NCI-H1436 (cell line): ENCODE measurements around the gene UBE2J2.

Experiments
- DNase-seq: peaks from one replicate; lab custom pipeline; 2025; lab: John Stamatoyannopoulos, UW

UBE2J2 gene

GRCh38 chr1:1226566-1227362, 46.9 kb downstream of the UBE2J2 start:
- no peak for DNase-seq

DNA sequence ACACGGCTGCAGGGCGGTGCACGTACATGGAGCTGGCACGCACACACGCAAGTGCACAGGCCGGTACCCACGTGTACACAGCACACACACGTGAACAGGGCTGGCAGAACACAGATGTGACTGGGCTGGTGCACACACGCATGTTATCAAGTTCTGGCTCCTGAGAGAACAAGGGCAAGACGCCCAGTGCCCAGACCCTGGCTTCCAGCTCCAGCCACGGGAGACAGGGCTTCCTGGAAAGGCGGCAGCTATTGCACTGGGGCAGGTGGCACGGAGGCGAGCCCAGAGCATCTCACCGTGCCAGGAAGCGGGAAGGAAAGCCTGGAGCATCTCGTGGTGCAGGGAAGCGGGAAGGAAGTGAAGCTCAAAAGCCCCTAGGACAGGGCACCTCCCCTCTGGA, 47.7 kb downstream of the UBE2J2 start:
- no peak for DNase-seq

- no peak for DNase-seq
These were observed 48.3 kb downstream of the UBE2J2 start for GRCh38 chr1:1225238-1225845.

DNA sequence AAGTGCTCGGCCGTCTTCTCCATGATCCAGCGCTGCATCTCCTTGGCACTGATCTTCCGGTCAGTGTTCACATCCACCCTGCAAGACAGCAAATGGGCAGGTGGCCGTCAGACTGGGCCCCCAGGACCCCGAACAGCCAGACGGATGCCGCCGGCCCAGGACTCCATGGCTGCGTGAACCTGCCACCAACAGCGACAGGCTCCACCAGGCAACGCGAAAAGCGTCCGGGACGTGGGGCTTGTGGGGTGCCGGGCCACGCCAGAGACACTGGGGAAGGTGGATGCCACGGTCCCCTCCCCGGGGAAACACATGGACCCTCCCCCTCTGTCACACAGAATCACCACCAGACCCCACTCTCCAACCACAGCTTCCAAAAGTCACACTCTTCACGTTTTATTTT, 49.8 kb downstream of the UBE2J2 start:
- no peak for DNase-seq

DNA sequence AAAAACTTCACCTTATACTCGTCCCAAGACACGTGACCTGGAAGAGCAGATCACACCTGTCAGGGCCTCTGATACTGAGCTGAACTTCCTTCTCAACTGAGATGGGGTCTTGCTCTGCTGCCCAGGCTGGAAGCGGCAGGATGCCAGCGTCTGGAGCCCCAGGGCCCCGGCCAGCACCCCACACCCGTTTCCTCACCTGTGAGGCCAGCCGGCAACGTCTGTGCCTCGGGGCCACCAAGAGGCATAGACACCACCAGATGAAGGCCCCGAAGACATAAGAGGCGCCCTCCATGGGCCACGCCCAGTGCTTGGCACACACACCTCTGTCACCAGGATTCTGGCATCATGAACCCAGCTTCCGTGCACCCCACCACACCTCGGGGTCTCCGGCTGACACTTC, 50.3 kb downstream of the UBE2J2 start:
- DNase-seq, result no peak

- no peak for DNase-seq
These were observed 51.0 kb downstream of the UBE2J2 start for GRCh38 chr1:1222575-1223225.

GRCh38 chr1:1221887-1222574, 51.6 kb downstream of the UBE2J2 start:
- DNase-seq, result no peak

DNA sequence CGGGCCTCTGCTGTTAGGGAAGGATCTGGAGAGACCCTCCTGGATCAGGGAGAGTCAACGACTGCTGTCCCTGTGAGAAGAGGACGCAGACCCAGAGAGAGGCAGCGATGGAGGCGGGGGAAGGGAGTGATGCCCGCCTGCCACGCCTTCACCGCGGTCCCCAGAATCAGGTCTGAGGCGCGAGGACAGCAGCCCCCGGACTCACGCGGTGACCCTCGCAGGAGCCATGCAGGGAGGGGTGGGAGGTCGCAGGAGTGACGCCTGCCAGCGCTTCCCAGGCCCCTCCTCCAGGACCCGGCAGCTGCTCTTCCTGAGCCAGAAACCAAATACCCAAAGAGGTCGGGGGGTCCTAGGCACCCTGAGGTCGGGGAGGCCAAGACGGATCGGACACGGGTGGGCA, 53.5 kb downstream of the UBE2J2 start:
- DNase-seq, result no peak

GRCh38 chr1:1219341-1219740, 54.3 kb downstream of the UBE2J2 start:
- no peak for DNase-seq

DNA sequence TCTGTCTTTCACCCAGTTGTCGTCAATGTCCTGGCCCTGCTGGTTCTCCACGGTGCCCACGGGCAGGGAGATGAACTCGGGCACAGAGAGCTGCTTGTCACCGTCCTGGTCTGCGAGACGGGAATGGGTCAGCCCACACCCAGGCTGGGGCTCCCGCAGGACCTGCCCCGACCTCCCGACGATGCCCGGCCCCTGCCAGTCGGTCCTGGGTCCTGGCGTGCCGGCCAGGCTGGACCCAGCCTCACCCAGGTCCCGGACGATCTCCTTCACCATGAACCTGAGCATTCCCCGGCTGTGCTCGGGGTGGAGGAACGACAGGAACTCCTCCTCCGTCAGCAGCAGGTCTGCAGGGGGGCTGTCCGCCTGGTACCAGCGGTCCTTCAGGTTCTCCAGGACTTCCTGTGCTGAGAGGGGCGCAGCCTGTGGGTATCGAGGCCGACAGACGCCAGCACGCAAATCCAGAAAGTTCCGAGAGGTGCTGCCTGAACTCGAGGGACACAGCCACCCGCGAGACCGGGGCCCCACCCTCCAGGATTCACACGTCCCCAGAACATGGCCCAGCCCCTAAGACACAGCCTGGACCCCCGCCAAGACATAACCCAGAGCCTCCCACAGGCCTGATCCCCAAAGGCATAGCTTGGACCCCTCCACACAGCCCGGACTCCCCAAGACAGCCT, 55.0 kb downstream of the UBE2J2 start:
- DNase-seq, result no peak

GRCh38 chr1:1217621-1218523, 55.8 kb downstream of the UBE2J2 start:
- DNase-seq, result no peak

GRCh38 chr1:1216770-1217620, 56.7 kb downstream of the UBE2J2 start:
- DNase-seq, result no peak

- no peak for DNase-seq
These were observed 57.6 kb downstream of the UBE2J2 start for GRCh38 chr1:1215881-1216605.

DNA sequence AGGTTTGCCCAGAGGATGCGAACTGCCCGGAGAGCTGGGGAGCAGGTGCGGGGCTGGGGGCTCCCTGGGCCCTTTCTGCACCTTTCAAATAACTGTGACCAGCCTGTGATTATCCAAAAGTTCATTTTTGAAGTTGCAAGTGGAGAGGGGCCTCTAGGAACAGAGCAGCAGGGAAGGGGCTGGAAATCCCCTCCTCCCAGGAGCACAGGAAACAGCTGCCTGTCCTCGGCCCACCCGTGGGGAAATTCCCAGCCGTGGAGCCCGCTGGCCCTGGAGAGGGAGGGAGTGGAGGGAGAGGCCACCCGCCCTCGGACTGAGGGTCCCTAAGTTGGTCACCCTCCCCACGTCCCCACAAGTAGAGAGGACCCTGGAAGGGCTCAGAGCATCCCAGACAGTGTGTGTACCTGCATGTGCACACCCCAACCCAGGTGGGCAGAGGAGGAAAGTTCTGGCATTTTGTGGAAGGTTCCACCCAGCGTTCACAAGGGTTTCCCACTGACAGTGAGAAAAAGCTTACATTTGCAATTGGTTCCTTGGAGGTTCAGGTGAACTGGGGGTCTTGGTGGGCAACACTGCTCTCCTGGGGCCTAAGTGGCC, 58.5 kb downstream of the UBE2J2 start:
- DNase-seq, result no peak

DNA sequence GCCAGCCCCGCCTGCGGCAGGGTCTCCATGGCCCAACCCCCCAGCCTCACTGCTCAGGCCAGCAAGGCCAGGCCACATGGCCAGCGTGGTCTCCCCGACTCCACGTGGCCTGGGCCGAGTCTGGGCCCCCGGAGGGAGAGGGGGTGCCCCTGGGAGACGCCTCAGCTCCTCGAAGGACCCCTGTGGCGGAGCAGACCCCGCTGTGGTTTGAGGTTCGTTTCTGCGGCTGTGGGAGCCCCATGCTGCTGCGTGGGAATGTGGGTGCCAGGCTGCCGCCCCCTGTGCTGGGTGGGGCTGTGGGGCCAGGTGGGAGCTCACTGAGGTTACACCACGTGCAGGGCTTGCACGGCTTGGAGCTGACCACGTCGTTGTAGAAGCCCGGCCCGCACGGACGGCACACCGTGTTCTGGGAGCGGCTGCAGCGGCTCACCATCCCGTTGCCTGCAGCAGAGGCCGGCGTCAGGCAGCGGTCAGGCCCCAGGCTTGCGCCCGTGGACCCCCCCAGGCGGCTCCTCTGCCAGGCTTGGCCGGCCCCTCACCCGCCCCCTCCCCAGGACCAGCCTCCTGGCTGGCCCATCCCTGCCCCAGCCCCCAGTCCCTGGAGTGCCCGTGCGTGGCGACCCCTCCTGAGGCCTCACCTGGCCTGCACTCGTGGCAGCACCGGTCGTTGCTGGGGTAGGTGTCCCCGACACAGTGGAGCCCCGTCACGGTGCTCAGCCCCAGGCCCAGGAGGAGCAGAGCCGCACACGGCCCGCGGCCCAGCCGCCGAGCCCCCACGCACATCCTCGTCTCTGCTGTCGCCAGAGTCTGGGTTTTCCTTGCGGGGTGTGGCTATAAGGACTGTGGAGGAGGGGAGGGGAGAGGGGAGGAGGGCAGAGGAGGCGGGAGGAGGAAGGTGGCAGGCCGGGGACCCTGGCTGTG, 60.0 kb downstream of the UBE2J2 start, which contains the start of gene TNFRSF4:
TSS of gene TNFRSF4 (minus strand) at position 809 of the 921 bp plus-strand sequence. CDS start at position 783, 26 bp downstream.
- DNase-seq, result no peak

- DNase-seq, result no peak
These were observed 60.8 kb downstream of the UBE2J2 start for GRCh38 chr1:1212780-1213344.
